Kidney (tissue), 14 donors: ENCODE measurements around the gene LPCAT2. TPM values are rescaled to one million over a fixed set of nuclear protein-coding genes. Genes with fewer than 3 reads are reported as not detected.

Experiments
- DNase-seq, 5 donors: peaks; one replicate each; pipeline ENCODE4 v3.0.0-alpha.2; 2013 to 2020
- FAIRE-seq: peaks from 2 replicates; lab custom pipeline; 2012; peaks lifted over from hg19 to GRCh38; lab: Jason Lieb, UNC
- H3K27ac ChIP-seq, 2 donors: one replicate each; pipeline ENCODE4 v1.7.0; 2013; ENCODE audit warnings: low read depth in 2 of 2, low read length in 2 of 2, inconsistent platforms in 1 of 2
- H3K27me3 ChIP-seq: one replicate; pipeline ENCODE4 v1.7.1; 2013; ENCODE audit warnings: low read length, inconsistent platforms; ENCODE audit not compliant: control insufficient read depth, insufficient read depth
- H3K36me3 ChIP-seq, 3 donors: one replicate each; pipeline versions ENCODE4 v1.7.0 to v1.7.1; 2013; ENCODE audit warnings: low read length in 3 of 3, control low read depth in 1 of 3, inconsistent platforms in 1 of 3; ENCODE audit not compliant: insufficient read depth in 3 of 3, control insufficient read depth in 2 of 3
- H3K4me1 ChIP-seq, 3 donors: one replicate each; pipeline versions ENCODE4 v1.7.0 to v1.7.1; 2013; ENCODE audit warnings: low read length in 3 of 3, inconsistent platforms in 1 of 3, low read depth in 1 of 3; ENCODE audit not compliant: control insufficient read depth in 2 of 3, insufficient read depth in 2 of 3
- H3K4me3 ChIP-seq, 3 donors: one replicate each; pipeline versions ENCODE4 v1.7.0 to v1.8.1; 2013; ENCODE audit warnings: low read length in 3 of 3, control low read depth in 1 of 3, inconsistent platforms in 1 of 3
- H3K9ac ChIP-seq, 3 donors: one replicate each; pipeline versions ENCODE4 v1.7.0 to v1.7.1; 2013; ENCODE audit warnings: low read length in 3 of 3, control low read depth in 1 of 3, inconsistent platforms in 1 of 3
- H3K9me3 ChIP-seq, 3 donors: one replicate each; pipeline versions ENCODE4 v1.7.0 to v1.7.1; 2013; ENCODE audit warnings: low read length in 3 of 3, control low read depth in 1 of 3, inconsistent platforms in 1 of 3; ENCODE audit not compliant: control insufficient read depth in 2 of 3, insufficient read depth in 1 of 3
- CTCF ChIP-seq: IDR thresholded peaks from 3 replicates; pipeline ENCODE4 v1.5.1; 2012; ENCODE audit warnings: mild to moderate bottlenecking, moderate library complexity, borderline replicate concordance; ENCODE audit not compliant: insufficient read depth; ENCODE audit errors: extremely low read depth
- intact Hi-C: fragments of 100-400 bp; cut with DNase I; formaldehyde crosslinking; loops from one replicate; pipeline ENCODE4 v1.11.1; 2022
- polyA plus RNA-seq: library from polyadenylated mRNA; stranded (reverse); fragments of 350-450 nt; fragmentation: Illumina TruSeq; extraction: RNeasy Lipid Tissue Mini Kit (QIAGEN cat#74804); gene quantifications from one replicate; pipeline ENCODE4 v1.2.3, GENCODE V29; 2014; ENCODE audit warnings: low read depth, low replicate concordance; ENCODE audit not compliant: insufficient read depth
- total RNA-seq: library from RNA; stranded (reverse); fragmentation: NEBNext Ultra II Directional; extraction: Animal tissue kit (Norgen Biotek cat#: 25700); gene quantifications from one replicate; pipeline ENCODE4 v1.2.1, GENCODE V29; 2021
- donor health status: control.
- donor health status: control.
- donor health status: control.
- donor health status: control.
- donor health status: control.
- donor health status: DM: yes; HTN: yes; CAD: no.
- donor health status: Normal renal cell carcinoma (clear cell type).

Gene LPCAT2
- total and polyA plus RNA-seq, 2 donors from 2014 or later = 7.7 to 20.6 TPM

- FAIRE-seq (no peak), DNase-seq (no peak)
- Histone ChIP-seq H3K4me1 (peaks cover 0 to 2% (median 0%) of the 10 kb centered on the region in 3 donors), H3K36me3 (no peaks in the 10 kb centered on the region), H3K4me3 (no peak overlapping the region), H3K27me3 (no peaks in the 10 kb centered on the region), H3K27ac (no peak overlapping the region), H3K9ac (no peak overlapping the region), H3K9me3 (no peaks in the 10 kb centered on the region)
- intact Hi-C loops = no loop called here
- TF ChIP-seq CTCF = no peak
Measured at GRCh38 chr16:55512941-55513340, 4.1 kb downstream of the LPCAT2 start.

GRCh38 chr16:55513616-55514015 lies 4.7 kb downstream of the LPCAT2 start:
- peaks cover 0 to 2% (median 0%) of the 10 kb centered on the region in 3 donors for H3K4me1 ChIP-seq
- DNase-seq (no peak), FAIRE-seq (no peak)
- H3K9ac ChIP-seq = no peak overlapping the region
- intact Hi-C loops = no loop called here
- H3K27me3 ChIP-seq = no peaks in the 10 kb centered on the region
- H3K9me3 ChIP-seq = no peaks in the 10 kb centered on the region
- H3K36me3 ChIP-seq = no peaks in the 10 kb centered on the region
- no peak overlapping the region for H3K27ac ChIP-seq
- TF ChIP-seq CTCF = no peak
- H3K4me3 ChIP-seq = no peak overlapping the region

- Histone ChIP-seq H3K36me3 (no peaks in the 10 kb centered on the region), H3K9ac (no peak overlapping the region), H3K9me3 (no peaks in the 10 kb centered on the region), H3K4me1 (no peaks in the 10 kb centered on the region), H3K27ac (no peak overlapping the region), H3K27me3 (no peaks in the 10 kb centered on the region), H3K4me3 (no peak overlapping the region)
- intact Hi-C loops = no loop called here
- TF ChIP-seq CTCF = no peak
- FAIRE-seq (no peak), DNase-seq (no peak)
Measured at GRCh38 chr16:55515111-55515510, 6.2 kb downstream of the LPCAT2 start.

GRCh38 chr16:55521792-55522191 lies 12.9 kb downstream of the LPCAT2 start:
- no peak for FAIRE-seq

More at GRCh38 chr16:55521792-55522191, 12.9 kb downstream of the LPCAT2 start:
- Histone ChIP-seq H3K9me3 (peaks cover 0 to 8% (median 4%) of the 10 kb centered on the region in 3 donors), H3K27me3 (no peaks in the 10 kb centered on the region), H3K9ac (no peak overlapping the region), H3K36me3 (no peaks in the 10 kb centered on the region), H3K4me3 (no peak overlapping the region), H3K4me1 (no peaks in the 10 kb centered on the region), H3K27ac (no peak overlapping the region)
- intact Hi-C loops = no loop called here
- TF ChIP-seq CTCF = no peak
- no peak for DNase-seq
